ENCODE data around the gene PADI3.

The PADI3 gene

DNA sequence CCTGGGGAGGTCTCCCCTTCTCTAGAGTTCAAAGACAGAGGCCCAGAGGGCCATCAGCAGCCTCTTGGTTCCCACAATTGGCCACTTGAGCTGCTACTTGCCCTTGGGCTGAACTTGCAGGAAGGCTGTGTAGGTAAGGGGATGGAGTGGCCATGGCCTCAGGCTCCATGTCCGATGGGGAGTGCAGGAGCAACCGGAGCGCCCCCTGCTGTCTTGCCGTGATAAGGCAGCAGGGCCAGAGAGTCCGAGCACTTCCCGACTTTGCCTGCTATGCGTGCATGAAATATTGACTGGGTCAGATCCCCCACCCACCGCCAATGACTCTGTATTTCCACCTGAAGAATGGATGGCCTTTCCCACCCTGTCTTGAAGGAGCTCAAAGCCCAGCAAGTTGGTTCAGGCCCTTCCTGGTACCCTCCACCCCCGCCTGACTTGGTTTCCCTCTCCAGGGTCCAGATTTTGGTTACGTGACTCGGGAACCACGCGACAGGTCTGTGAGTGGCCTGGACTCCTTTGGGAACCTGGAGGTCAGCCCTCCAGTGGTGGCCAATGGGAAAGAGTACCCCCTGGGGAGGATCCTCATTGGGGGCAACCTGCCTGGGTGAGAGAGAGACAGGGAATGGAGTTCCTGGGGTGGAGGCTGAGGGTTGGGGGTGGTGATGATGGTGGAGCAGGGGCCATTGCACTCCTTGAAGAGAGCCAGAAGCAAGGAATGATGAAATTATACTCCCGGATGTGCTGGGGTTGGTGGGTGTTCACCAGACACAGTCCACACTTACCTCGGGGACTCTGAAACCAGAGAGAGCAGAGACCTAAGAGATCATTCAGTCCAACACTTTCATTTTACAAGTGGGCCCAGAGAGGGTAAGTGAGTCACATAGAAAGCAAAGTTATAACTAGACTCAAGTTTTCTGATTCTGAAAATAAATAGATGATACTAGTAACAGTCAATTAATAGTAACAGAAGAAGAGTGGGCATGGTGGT, 25.6 kb downstream of the PADI3 start:
- DNase-seq: no peak

DNA sequence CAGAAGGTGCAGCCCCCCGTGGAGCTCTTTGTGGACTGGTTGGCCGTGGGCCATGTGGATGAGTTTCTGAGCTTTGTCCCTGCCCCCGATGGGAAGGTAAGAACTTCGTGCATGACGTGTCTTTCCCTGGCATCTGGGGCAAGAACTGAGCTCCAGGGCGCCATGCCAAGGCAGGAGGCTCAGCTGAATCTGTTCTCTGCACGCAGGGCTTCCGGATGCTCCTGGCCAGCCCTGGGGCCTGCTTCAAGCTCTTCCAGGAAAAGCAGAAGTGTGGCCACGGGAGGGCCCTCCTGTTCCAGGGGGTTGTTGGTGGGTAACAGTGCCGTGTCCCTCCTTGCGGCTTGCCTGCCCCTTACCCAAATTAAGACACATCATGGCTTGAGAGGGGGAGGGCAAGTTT, 27.7 kb downstream of the PADI3 start:
- no peak for DNase-seq

DNA sequence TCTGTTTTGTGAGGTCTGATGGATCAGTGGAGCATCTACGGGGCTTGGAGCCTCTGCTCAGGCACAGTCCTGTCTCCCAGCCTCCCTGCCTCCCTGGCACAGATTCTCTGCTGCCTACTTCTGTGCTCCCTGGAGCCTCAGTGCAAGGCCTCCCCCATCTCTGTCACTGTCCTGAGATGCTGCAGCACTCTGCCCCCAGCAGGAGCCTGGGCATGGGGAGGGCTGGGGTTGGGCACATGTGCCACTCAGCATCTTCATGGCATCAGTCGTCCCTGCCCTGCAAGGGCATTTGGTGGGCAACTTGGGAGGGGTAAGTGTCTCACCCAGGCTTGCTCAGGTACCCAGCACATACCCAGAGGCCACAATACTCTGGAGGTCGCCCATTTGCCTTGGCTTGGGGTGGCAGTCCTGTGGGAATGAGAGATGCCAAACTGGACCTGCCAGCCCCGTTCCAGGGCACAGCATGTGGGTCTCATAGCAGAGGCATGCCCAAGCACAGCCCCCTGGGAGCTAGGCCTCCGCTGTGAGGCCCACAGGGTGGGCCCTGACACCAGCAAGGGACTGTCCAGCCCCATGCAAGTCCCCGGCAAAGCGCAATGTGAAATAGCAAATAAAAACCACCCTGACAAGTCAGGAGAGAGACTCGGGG, 28.7 kb downstream of the PADI3 start:
- no peak for DNase-seq

DNA sequence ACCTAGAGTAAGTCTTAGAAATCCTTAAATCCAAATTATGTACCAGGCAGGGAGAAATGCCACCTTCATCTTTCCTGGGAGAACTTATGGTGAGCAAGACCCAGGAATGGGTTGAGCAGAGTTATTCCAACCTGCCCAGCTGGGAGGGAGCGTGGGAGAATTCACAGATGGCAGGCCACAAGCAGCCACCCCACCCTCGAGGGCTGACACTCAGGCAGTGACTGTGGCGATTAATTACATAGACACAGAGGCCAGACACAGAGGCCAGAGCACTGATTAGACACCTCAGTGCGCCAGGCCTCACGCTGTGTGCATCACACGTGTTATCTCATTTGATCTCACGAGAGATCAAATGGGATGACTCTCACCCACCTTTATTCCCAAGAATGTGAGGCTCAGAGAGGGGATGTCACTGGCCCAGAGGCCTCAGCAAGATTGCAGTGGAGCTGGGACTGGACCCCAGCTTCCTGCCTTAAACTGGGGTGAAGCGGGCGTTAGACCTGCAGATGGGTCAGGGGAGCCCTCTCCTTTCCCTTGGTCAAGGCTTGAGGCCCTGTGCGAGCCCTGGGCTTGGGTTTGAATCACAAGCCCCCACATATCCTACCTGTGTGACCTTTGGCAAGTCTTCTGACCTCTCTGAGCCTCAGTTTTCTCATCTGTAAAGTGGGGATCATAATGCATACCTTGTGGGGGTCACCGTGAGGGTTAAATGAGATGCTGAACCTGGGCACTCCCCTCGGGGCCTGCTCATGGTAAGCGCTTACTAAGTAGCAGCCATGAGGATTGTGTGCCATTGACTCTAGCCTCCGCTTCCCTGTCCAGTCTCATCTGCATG, 30.3 kb downstream of the PADI3 start:
- no peak for DNase-seq

DNA sequence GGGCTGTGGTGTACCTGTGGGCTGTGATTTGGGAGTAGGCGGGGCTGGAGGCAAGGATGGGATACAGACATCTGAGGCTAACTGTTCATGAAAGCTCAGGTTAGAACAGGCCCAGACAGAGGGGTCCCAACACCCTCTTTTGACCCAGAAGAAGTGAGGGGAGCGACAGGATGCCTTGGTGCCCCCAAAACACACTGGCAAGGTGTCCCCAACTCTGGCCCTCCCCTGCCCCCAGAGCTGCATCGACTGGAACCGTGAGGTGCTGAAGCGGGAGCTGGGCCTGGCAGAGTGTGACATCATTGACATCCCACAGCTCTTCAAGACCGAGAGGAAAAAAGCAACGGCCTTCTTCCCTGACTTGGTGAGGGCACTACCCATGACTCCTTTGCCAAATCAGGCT, 31.5 kb downstream of the PADI3 start:
- DNase-seq: no peak

DNA sequence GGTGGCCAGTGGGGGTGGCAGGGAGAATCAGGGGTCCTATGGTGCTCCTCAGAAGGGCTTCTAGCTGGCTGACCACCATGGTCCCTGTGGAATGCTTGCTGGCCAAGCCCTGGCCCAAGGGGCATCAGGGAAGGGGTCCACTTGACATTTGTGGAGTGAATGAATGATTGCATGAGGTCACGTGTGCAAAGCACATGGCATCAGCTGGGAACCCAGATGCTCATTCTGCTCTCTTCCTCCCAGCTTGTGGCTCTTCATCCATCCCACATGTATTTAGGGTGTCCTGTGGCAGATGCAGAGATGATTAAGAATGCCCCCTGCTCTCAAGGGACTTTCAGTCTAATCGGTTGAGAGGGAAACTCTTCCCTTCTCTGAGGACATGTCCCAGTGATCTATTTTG, 32.0 kb downstream of the PADI3 start:
- no peak for DNase-seq

DNA sequence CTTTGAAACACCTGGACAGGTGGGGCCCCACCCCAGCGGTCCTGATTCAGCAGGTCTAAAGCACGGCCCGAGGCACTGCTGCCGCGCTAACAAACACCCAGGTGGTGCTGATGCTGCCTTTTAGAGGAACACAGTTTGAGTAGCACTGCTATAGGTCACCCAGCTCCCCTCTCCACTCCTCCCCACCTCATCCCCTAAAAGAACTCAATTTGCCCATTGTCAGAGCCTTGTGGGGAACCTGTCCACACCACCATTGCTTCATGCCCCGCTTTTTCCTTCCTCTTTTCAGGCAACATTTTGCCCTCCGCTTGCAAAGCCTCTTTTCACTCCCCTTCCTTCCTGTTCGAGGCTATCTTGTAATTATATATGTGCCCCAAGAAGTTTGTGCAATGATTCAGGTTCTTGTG, 32.9 kb downstream of the PADI3 start:
- DNase-seq: no peak

DNA sequence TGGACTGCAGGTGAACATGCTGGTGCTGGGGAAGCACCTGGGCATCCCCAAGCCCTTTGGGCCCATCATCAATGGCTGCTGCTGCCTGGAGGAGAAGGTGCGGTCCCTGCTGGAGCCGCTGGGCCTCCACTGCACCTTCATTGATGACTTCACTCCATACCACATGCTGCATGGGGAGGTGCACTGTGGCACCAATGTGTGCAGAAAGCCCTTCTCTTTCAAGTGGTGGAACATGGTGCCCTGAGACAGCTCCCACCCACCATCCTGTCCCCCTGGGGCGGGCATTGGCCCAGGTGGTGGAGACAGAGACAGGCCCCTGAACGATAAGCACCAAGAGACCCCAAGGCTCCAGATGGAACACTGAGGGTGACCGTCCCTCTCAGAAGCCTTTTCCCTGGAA, 33.9 kb downstream of the PADI3 start:
- no peak for DNase-seq

DNA sequence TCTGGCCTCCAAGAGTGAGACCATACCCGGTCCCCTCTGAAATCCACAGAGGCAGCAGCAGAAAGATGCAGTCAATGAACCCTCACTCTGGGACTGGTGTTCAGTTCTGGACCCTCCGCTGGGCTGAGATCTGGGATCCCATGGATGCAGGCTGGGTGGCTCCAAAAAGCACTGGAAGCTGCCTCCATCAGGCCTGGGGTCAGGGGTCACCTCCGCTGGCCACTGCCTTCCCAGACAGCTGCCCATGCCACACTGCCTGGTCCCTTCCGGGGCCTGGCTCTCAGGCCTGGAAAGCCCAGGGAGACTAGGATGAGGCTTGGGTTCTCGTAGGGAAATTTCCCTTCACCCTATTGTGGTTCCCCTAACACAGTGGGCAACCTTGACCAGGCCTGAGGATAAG, 37.7 kb downstream of the PADI3 start:
- DNase-seq: no peak

DNA sequence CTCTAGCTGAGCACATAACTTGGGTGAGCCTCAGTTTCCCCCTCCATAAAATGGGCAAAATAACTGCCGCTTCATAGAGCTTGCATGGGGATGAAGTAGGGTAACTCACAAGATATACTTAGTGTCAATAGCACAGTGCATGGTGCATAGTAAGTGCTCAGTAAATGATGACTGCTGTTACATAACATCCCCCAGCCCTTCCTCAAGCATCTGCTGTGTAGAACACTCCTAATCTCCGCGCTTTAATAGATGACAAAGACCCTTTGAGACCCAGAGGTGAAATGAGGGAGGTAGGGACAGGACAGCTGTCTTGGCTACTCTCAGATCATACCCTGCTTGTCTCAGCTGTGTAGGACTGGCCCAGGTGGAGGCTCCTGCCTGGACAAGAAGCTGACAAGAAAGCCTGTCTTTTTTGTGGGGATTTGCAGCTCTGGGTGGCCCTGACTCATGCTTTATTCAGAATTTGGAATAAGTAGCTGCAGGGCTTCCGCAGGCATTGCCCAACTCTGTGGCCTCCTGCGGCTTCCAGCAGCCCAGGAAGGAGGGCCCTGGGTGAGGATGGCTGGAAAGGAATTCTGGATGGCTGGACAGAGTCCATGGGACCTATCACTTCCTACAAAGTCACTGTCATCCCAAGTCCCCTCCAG, 38.4 kb downstream of the PADI3 start:
- no peak for DNase-seq

DNA sequence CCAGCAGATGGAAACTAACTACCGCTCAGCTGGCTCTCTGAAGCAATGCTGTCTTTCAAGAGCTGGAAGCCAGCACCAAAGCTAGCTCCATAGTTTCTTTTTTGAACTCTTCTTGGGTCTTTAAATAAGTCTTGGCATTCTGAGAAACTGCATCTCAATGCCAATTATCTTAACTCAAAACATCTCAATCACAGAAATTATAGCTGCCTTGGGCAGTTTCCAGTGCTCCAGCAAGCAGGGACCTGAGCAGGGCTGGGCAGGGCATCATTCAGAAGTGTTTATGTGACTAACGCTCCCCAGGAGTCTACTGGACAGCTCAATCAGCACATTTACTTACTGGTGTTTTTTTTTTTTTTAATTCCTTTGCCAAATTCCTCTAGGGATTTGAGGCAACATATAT, 40.8 kb downstream of the PADI3 start:
- DNase-seq: no peak

DNA sequence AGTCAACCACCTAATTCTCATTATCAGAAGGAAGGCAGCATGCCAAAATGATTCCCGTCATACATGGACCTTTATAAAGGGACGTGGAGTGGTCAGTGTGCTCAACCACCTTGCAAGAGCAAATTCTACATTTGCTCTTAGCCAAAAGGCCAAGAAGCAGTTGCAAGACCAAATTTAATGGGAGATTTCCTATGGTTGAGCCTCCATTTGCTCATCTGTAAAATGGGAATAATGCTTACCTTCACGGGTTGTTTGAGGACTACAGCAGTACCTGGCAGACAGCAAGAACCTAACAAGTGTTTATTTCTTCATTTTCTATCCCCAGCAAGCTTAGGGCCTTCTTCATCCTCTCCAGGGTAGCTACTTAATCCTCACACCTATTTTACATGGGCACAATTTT, 41.7 kb downstream of the PADI3 start:
- no peak for DNase-seq

DNA sequence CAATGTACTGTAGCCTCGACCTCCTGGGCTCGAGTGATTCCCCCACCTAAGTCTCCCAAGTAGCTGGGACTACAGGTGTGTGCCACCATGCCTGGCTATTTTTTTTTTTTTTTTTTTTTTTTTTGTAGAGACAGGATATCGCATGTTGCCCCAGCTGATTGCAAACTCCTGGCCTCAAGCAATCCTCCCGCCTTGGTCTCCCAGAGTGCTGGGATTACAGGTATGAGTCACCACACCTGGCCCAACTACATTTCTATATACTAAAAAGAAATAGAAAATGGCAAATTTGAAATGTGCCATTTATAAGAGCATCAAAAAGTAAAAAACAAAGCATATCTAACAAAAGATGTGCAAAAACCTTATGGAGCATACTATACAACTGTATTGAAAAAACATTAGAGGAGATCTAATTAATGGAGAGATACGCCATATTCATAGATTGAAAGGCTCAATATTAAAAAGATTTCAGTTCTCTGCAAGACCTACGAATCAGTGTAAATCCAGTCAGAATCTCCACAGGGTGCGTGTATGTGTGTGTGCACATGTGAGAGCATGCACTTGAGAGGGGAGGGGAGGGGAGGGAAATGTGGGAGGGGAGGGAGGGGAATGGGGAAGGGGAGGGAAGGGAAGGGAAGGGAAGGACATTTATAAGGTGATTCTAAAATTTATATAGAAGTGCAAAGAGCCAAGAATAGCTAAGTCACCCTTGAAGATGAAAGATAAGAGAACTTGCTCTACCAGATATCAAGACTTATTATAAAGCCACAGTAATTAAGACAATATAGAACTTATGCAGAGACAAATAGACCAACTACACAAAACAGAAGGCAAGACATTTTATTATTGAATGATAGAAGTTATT, 43.6 kb downstream of the PADI3 start:
- DNase-seq: no peak

DNA sequence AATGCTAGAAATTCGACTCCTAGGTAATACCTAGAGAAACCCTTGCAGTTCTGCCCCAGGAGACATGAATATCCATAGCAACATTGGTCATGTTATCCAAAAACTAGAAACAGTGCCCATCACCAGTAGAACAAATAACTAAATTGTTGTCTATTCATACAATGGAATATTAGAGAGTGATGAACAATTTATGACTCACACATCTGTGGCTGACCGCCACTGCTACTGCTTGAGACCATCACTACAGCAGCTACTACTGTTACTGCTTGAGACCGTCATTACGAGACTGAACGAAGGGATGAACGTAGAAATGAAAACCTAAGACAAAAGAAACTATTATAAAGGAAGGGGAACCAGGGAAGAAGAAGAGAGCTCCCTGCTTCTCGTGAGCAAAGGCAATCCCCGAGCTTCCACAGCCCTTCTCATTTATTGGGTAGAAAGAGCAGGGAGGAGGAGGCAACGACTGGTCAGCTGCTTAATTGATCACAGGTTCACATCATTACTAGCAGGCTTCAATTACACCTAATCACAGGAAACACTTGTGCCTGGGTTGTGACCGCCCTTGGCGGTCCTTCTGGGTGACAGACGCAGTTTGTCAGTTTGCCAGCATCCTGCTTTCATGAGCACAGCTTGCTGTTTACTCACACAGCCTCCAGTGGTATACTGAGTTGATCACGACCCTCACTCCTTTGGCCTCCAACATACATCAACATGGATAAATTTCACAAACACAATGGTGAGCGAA, 45.0 kb downstream of the PADI3 start:
- no peak for DNase-seq

DNA sequence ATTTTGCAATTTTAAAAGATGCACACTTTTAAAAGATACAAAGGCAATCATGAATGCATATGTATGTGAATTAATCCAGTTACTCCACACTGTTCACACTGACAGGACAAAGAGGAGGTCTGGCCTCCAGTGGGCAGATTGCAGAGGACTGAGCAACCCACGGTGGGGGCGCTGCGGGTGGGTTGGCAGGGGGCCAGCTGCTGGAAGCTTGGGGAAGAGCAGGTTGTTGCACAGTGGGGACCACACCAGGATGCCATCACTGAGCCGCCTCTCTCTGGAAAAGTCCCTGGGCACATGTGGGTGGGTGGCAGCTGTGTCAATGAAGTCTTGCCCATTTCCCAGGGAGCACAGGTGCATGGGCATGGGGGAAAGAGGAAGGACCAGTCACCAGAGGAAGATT, 46.4 kb downstream of the PADI3 start:
- DNase-seq: no peak

DNA sequence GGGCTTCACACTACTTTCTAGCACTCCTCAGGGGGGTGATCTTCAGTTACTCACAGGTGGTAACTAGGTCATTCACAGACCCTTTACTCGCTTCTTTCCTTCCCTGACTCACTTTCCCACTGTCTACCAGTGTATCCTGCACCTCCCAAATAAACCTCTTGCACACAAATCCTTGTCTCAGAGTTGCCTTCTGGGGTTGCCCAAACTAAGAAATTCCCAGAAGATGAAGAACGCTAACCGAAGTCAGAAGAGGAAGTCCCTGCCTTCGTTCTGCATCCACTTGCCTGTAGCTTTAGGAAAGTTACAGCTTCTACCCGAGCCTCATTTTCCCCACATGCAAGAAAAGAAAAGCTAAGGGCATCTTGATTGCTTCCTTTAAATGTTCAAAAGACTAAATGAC, 47.2 kb downstream of the PADI3 start:
- no peak for DNase-seq

DNA sequence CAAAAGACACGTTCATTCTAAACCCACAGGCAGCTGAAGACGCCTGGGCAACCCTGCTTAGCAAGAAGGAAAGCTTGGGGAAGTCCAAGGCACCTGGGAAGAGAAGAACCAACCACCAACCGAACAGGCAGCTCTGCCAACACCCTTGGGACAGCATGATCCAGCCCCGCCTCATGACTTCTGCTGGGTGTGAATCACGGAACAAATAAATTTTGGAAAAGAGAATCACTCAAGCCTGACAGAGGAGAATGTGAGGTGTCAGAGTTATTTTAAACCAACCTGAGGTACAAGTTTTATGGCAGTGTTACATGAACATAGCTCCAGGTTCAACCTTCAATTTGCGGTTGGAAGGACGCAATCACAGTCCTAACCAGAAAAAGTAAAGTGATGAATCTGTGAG, 49.1 kb downstream of the PADI3 start:
- no peak for DNase-seq

DNA sequence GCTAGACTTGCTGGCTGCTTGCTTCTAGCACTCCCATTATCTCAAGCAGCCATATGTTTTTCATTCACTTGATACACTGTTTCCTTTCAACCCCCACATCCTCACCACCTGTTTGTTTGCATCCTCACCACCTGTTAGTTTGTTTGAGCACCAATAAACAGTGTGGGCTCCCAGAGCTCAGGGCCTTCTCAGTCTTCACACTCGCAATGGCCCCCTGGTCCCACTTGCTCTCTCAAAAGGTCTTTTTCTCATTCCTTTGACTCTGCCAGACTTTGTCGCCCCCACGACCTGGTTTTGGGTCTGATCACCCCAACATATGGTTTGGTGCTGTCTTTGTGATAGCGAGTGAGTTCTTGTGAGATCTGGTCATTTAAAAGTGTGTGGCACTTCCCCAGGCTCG, 52.9 kb downstream of the PADI3 start:
- DNase-seq: no peak

DNA sequence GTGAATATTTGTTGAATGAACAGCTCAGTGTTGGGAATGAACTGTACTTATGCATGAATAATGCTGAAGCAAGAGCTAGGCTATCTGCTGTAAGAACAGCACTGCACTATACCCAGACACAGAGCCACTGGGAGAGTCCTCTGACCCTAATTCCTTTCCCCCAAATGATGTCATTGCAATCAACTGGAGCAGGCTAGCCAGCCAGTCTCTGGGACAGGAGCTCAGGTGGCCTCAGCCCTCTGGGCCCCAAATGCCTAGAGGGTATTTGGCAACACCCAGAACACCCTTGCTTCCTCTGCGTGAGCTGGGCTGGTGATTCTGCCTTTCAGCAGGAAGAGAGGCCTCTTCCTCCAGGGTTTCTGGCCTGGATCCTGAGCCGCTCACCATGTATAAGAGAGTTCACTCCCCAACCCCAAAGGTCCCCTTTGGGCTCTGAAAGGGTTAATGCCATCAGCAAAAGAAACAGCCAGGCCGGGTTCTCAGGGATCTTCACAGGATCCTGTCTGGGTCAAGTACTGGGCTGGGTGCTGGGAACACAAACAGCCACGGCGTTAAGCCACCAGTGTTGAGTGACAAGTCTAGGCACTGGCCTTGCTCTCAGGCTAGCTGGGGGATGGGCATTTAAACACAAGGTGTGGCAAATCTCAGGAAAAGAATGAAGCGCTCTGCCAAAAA, 55.4 kb downstream of the PADI3 start:
- DNase-seq: no peak

DNA sequence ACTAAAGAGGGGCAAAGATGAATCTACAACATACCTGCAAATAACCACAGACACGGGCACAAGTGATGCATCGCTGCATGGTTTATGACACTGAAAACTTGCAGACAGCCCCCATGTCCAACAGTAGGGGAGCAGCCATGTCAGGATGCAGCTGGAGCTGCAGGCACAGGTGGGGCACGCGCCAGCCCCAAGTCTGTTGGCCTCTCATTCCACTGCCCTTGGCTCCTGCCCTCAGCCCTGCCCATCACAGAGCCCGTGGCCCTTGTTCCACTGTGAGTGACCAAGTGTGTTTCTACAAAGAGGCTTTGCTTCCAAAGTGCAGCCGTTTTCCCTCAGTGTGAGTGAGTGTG, 55.9 kb downstream of the PADI3 start:
- DNase-seq: no peak

DNA sequence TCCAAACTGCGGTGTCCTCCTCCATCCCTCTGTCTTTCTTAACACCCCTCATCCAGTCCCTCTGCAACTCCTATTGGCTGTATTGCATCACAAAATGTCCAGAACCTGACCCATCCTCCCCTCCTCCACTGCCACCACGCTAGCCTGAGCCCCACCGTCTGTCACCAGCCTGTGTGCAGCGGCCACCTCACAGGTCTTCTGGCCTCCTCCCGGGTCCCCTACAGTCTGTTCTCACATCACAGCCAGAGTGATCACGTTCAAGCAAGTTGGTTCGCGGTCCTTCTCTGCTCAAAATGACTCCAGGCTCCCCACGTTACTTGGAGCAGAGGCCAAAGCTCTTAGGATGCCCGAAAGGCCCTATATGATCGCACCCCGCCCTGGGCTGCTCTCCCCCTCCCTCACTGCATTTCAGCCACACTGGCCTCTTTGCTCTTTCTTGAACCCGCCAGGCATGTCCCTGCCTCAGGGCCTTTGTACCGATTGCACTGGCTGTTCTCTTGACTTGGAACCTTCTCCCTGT, 56.7 kb downstream of the PADI3 start:
- DNase-seq: no peak

Data from NCI-H1436 (cell line).